Right kidney (tissue), 9 donors: Measurements from ENCODE around the gene ISX.
"Not testable (repeated sequence)": the region's sequence is repeated elsewhere in the genome, so short reads cannot be mapped to it uniquely, and the experiment has no call there.

Experiments used
- DNase-seq: peaks from one replicate; pipeline ENCODE4 v3.0.0-alpha.2; 2016
- long read RNA-seq, 8 donors: transcript quantifications; one replicate each; lab custom pipeline, GENCODE V29; 2026

ISX gene
- long read RNA-seq, donor 1 = 0 reads
- long read RNA-seq, donor 2 = 0 reads
- long read RNA-seq, donor 3 = 0 reads
- long read RNA-seq, donor 4 = 0 reads
- long read RNA-seq, donor 5 = 0 reads
- long read RNA-seq, donor 6, partial matches to known transcripts = 0 of 1 reads
- long read RNA-seq, donor 6, other reads (novel, unspliced or antisense) = 0 of 1 reads
- long read RNA-seq, donor 7 = 0 reads
- long read RNA-seq, donor 8 = 0 reads

GRCh38 chr22:35065796-35066218, at the start of gene ISX:
TSS of gene ISX (plus strand) at chr22:35066158. CDS start at chr22:35067088, 930 bp downstream.
- DNase-seq = peak; percentile 25

- no peak for DNase-seq
Measured at GRCh38 chr22:35016909-35017308, 49.0 kb upstream of the ISX start.

GRCh38 chr22:35018995-35019394, 47.0 kb upstream of the ISX start:
- no peak for DNase-seq

- no peak for DNase-seq
Measured at GRCh38 chr22:35020517-35020916, 45.4 kb upstream of the ISX start.

GRCh38 chr22:35021161-35021560, 44.8 kb upstream of the ISX start:
- peak; percentile 18 for DNase-seq

- DNase-seq = no peak
Measured at GRCh38 chr22:35022291-35022690, 43.7 kb upstream of the ISX start.

- peak; percentile 64 for DNase-seq
Measured at GRCh38 chr22:35023692-35024363, 42.1 kb upstream of the ISX start.

- no peak for DNase-seq
Measured at GRCh38 chr22:35024364-35024692, 41.6 kb upstream of the ISX start.

- not testable (repeated sequence) for DNase-seq
Measured at GRCh38 chr22:35030112-35030511, 35.8 kb upstream of the ISX start.

GRCh38 chr22:35032571-35032970, 33.4 kb upstream of the ISX start:
- DNase-seq = no peak

GRCh38 chr22:35033635-35034296, 32.2 kb upstream of the ISX start:
- DNase-seq = no peak

GRCh38 chr22:35034963-35035362, 31.0 kb upstream of the ISX start:
- DNase-seq = no peak

- DNase-seq = no peak
Measured at GRCh38 chr22:35037089-35037488, 28.9 kb upstream of the ISX start.

- DNase-seq = peak; percentile 10
Measured at GRCh38 chr22:35039625-35040024, 26.3 kb upstream of the ISX start.

GRCh38 chr22:35043252-35043933, 22.6 kb upstream of the ISX start:
- DNase-seq = no peak

GRCh38 chr22:35043934-35044319, 22.0 kb upstream of the ISX start:
- DNase-seq = no peak

GRCh38 chr22:35044607-35045390, 21.2 kb upstream of the ISX start:
- no peak for DNase-seq

- DNase-seq = no peak
Measured at GRCh38 chr22:35045451-35045850, 20.5 kb upstream of the ISX start.

- DNase-seq = no peak
Measured at GRCh38 chr22:35046744-35047462, 19.1 kb upstream of the ISX start.

GRCh38 chr22:35050038-35050437, 15.9 kb upstream of the ISX start:
- DNase-seq = not testable (repeated sequence)

GRCh38 chr22:35051013-35051535, 14.9 kb upstream of the ISX start:
- no peak for DNase-seq
